HFF-Myc (cell line): Measurements from ENCODE around the gene VPS35.
"Not testable (repeated sequence)": the region's sequence is repeated elsewhere in the genome, so short reads cannot be mapped to it uniquely, and the experiment has no call there.

Experiments
- DNase-seq: peaks from one replicate; pipeline ENCODE4 v3.0.0-alpha.2; 2011; ENCODE audit warnings: low read depth; ENCODE audit errors: extremely low read depth
- H3K4me3 ChIP-seq: replicated peaks from 2 replicates; pipeline ENCODE4 v1.5.1; 2011; ENCODE audit warnings: low read depth, mild to moderate bottlenecking, control low read depth, low read length
- TF ChIP-seq, protein P1 (sequence below): IDR thresholded peaks from 2 replicates; pipeline ENCODE4 v1.5.1; 2012; ENCODE audit warnings: mild to moderate bottlenecking, low read depth, low read length, control low read depth; ENCODE audit errors: missing control alignments

Gene VPS35

DNA sequence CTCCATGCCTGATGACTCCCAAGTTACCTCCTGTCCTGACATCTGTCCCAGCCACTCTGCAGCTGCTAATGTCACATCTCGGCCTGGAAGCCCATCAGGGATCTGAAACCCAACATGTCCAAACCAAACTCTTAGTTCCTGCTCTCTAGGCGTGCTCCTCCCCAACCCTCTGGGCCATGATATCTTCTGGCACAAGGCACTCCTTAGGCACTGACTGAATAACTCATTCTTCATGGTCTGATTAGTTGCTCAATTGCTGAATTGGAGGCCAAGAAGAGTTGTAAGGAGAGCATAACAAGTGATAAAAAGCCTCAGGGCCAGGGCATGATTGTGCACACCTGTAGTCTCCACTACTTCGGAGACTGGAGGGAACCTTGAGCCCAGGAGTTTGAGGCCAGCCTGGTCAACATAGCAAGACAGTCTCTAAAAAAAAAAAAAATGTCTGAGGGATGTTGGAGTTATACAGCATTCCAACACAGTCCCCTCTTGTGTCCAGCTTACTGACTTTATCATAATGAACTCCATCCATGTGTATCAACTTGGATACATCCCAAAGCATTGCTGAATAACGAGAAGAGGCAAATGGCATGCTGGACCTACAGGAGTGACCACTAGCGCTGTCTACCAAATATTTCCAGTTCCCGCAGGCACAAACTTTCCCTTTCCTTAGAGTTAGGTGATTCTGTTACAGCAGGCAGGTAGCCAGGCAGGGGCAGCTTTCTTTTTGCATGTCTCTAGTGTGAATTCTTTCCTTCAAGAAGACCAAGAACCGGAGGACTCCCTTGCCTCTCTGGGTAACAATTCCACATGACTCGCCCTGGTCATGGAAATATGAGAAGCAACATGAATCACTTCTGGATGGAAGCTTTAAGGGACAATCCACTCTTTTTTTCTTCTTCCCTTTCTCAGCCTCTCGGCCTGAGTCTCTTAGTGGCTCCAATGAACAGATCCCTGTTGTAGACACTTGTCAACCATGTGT, 49.7 kb downstream of the VPS35 start:
- DNase-seq: no peak
- no peak overlapping the region for H3K4me3 ChIP-seq
- TF ChIP-seq, protein P1, sequence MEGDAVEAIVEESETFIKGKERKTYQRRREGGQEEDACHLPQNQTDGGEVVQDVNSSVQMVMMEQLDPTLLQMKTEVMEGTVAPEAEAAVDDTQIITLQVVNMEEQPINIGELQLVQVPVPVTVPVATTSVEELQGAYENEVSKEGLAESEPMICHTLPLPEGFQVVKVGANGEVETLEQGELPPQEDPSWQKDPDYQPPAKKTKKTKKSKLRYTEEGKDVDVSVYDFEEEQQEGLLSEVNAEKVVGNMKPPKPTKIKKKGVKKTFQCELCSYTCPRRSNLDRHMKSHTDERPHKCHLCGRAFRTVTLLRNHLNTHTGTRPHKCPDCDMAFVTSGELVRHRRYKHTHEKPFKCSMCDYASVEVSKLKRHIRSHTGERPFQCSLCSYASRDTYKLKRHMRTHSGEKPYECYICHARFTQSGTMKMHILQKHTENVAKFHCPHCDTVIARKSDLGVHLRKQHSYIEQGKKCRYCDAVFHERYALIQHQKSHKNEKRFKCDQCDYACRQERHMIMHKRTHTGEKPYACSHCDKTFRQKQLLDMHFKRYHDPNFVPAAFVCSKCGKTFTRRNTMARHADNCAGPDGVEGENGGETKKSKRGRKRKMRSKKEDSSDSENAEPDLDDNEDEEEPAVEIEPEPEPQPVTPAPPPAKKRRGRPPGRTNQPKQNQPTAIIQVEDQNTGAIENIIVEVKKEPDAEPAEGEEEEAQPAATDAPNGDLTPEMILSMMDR: no peak

DNA sequence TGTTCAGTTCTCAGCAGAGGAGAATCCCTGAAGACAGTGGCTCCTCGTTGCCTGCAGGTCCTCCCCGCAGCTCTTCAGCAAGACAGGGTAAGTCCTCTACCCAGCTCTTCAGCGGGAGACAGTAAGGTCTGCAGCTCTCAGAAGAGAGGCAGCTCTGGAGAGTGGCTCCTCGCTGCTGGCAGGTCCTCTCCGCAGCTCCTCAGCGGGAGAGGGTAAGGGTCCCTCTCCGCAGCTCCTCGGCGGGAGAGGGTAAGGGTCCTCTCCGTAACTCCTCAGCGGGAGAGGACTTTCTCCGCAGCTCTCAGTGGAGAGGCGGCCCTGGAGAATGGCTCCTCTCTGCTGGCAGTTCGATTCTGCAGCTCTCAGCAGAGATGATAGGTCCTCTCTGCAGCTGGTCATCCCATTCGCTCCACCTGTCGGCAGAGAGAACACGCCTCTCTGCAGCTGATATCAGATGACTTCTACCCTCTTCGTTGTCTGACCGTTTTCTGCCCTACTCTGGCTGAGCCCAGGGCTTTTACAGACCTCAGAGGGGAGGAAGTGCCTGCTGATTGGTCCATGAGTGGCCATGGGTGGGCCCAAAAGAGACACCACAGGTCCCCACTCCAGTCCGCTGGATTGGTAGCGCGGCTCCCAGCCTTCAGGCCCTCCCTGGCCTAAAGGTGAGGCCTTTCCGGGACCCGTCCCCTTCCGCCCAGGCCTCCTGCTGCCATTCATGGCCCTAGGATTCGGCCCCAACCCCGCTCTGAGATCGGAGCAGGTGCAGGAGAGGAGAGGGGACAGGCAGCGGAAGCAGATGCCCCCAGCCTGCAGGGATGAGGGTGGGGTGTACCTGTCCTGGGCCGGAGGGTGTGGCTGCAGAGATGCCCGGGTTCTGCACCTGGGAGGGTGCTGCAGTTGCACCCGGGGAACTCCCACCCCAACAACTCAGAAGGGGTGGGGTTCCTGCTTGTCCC, 55.9 kb downstream of the VPS35 start:
- H3K4me3 ChIP-seq: peak overlapping the region; percentile 23
- TF ChIP-seq, protein P1: no peak
- DNase-seq: no peak

DNA sequence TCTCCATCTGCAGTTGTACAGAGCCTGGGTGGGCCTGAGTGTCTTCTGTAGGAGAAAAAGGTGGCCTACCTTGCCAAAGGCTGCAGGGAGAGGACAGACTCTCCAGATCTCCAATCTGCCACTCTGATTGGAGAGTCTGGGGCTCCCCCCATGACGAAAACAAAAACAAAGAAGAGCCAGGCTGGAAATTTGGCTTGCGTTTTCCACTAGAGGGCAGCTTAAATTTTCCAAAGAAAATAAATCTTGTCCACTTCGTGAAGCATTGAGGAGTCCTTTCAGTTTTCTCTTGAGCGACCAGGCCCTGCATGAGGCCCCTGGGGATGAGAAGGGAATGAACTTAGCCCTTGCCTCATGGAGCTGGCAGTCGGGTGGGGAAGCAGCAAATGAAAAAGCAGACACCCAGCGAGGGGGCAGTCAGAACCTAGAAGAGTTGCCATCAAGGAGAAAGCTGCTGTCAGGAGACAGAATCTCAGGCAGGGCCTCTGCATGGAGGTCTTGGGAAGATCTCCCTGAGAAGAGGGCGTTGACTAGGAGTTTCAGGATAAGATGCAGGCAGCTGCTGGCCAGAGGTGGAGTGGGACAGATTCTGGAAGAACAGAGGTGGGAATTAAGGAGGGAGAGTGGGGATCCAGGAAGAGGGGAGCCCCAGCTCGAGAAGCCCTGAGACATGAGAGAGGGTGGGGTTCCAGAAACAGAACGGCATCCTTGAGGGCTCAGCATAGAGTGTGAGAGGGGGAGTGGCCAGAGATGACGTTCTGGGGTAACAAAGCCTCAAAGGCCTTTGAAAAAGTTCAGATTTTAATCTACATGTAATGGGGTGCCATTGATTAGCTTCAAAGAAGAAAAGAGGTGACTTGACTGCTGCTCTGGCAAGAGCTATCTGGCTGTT, 59.4 kb downstream of the VPS35 start:
- TF ChIP-seq, protein P1: peak; percentile 55
- no peak overlapping the region for H3K4me3 ChIP-seq
- peak; percentile 41 for DNase-seq

DNA sequence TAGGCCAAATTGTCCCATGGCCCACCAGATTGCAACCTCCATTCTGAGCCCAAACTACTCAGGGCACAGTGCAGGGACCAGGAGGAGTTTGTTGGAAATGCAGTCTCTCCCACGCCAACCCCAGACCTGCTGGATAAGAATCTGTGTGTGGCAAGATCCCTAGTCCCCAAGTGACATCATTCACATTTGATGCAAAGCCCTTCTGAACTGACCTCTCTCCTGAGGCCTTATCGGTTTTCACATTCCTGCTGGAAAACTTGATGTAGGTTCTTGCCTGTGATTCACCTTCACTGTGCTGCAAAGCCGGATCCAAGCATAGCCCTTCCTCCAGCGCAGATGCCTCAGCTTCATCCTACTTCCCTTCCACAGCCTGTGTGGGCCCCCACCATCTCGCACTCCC, 61.2 kb downstream of the VPS35 start:
- TF ChIP-seq, protein P1: no peak
- DNase-seq: no peak

DNA sequence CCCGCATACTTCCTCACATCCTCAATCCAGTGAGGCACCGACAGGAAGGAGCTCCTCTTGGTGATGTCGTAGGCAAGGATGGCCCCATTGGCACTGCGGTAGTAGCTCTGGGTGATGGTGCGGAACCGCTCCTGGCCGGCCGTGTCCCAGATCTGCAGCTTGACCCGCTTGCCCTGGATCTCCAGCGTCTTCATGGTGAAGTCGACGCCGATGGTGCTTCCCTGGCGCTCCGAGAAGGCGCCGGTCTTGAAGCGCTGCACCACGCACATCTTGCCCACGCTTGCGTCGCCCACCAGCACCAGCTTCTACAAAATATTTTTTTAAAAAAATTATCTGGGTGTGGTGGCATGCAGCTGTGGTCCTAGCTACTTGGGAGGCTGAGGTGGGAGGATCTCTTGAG, 62.3 kb downstream of the VPS35 start:
- not testable (repeated sequence) for H3K4me3 ChIP-seq, DNase-seq

More for the DNA sequence above, 61.2 kb downstream of the VPS35 start:
- no peak overlapping the region for H3K4me3 ChIP-seq

DNA sequence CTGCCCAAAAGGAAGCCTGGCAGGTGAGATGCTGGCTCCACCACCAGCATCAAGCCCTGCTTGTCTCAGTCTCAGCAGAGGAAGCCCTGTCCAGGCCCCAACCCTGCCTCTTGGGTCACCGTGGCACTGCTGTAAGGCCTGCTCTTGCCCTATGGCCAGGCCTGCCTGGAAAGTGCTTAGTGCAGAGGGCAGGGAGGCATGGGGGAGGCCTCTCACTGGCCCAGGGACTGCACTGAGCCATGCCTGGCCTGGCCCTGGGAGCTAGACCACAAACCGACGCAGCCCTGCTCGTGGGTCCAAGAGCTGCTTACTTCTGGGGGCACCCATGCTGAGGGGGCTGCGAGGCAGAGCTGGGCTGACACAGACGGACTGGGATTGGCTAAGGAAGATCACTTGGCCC, 64.1 kb downstream of the VPS35 start:
- DNase-seq, H3K4me3 ChIP-seq: not testable (repeated sequence)

DNA sequence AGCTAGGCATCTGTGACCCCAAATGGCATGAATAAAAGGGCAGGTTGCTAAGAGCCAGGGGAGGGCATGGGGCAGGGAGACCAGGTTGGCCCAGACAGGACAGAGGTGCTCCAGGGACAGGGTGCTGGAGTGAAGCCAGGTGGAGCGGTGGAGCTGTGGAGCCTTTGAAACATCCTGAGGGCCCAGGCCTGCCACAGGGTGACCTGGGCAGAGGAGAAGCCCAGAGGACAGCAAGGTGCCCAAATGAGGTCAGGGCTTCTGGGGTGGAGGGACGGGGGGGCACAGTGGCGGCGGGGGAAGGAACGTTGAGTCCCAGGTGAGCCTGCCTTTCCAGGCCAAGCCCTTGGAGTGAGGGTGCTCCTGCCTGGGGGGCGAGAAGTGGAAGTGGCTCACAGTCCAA, 65.3 kb downstream of the VPS35 start:
- not testable (repeated sequence) for DNase-seq, H3K4me3 ChIP-seq

DNA sequence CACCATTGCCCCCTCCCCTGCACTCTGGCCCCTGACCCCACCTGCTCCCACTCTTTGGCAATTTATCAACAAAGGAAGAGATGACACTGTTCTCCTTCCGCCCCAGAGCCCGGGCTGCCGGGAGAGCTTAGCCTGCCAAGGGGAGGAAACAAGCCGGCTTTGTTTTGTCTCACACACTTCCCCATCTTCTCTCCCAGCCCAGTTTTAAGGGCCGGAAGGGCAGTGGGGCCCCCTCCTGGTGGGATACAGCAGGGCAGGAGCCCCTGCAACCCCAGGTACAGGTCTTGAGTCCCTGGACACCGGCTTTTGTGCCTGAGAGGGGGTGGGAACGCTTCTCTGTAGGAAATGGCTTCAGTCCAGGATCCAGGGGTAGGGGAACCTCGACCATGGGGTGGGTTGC, 65.7 kb downstream of the VPS35 start:
- H3K4me3 ChIP-seq, DNase-seq: not testable (repeated sequence)
